SU-DHL-6 (cell line): ENCODE measurements around the gene TRPM8.

Experiments used
- EZH2phosphoT487 ChIP-seq: fragments of 200-600 bp; sonication (generic), shearing (Covaris generic); conservative IDR thresholded peaks from 2 replicates; pipeline ENCODE4 v1.6.1; 2018; ENCODE audit warnings: mild to moderate bottlenecking, antibody characterized with exemption, low read length, moderate library complexity, mixed read lengths
- TF ChIP-seq, protein P1 (sequence below): fragments of 200-600 bp; sonication (generic); IDR thresholded peaks from one replicate; pipeline ENCODE4 v1.5.1; 2017; ENCODE audit warnings: antibody characterized with exemption, mild to moderate bottlenecking, low read length, moderate library complexity; ENCODE audit not compliant: insufficient read depth, poor library complexity, severe bottlenecking

DNA sequence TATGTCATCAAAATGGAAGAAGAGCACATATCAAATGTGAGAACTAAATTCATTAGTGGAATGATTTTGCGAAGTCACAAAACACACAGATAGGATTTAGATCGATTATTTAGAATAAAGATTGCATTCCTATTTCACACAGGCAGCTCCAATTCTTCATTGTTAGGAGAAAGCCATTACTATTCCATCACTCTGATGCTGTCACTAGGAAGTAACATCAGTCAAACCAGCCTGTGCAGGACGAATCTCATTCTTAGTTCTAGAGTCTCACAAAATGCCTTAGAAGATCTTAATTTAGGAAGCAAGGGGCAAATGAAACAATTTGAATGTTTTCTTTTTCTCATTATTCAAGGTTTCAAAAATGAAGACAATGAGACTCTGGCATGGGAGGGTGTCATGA lies 89.3 kb downstream of the TRPM8 start:
- TF ChIP-seq, protein P1, sequence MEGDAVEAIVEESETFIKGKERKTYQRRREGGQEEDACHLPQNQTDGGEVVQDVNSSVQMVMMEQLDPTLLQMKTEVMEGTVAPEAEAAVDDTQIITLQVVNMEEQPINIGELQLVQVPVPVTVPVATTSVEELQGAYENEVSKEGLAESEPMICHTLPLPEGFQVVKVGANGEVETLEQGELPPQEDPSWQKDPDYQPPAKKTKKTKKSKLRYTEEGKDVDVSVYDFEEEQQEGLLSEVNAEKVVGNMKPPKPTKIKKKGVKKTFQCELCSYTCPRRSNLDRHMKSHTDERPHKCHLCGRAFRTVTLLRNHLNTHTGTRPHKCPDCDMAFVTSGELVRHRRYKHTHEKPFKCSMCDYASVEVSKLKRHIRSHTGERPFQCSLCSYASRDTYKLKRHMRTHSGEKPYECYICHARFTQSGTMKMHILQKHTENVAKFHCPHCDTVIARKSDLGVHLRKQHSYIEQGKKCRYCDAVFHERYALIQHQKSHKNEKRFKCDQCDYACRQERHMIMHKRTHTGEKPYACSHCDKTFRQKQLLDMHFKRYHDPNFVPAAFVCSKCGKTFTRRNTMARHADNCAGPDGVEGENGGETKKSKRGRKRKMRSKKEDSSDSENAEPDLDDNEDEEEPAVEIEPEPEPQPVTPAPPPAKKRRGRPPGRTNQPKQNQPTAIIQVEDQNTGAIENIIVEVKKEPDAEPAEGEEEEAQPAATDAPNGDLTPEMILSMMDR, result no peak
- TF ChIP-seq EZH2phosphoT487, result no peak
